ENCODE results near the gene CELF2.

DNA sequence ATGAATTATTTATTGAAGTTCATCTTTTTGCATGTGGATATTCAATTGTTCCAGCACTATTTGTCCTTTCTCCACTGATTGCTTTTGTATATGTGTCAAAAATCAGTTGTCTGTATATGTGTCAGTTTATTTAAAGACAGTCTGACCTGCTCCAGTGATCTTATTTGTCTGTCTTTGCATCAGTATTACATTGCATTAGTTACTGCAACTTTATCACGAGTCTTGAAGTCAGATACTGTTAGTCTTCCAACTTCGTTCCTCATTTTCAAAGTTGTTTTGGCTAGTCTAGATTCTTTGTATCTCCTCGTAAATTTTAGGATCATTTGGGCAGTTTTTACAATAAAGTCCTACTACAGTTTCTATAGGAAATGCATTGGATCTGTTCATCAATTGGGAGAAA, 166.4 kb downstream of the CELF2 start:
- TF ChIP-seq, protein P1, sequence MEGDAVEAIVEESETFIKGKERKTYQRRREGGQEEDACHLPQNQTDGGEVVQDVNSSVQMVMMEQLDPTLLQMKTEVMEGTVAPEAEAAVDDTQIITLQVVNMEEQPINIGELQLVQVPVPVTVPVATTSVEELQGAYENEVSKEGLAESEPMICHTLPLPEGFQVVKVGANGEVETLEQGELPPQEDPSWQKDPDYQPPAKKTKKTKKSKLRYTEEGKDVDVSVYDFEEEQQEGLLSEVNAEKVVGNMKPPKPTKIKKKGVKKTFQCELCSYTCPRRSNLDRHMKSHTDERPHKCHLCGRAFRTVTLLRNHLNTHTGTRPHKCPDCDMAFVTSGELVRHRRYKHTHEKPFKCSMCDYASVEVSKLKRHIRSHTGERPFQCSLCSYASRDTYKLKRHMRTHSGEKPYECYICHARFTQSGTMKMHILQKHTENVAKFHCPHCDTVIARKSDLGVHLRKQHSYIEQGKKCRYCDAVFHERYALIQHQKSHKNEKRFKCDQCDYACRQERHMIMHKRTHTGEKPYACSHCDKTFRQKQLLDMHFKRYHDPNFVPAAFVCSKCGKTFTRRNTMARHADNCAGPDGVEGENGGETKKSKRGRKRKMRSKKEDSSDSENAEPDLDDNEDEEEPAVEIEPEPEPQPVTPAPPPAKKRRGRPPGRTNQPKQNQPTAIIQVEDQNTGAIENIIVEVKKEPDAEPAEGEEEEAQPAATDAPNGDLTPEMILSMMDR (conservative IDR thresholded peaks at IDR 0.05; ENCODE audit: low read depth, low read length) = no peak
- TF ChIP-seq POLR2A (IDR thresholded peaks at IDR 0.05; ENCODE audit: low read depth, low read length) (no peak), FOS (IDR thresholded peaks at IDR 0.05; ENCODE audit: low read depth, low read length) (no peak), RFX5 (IDR thresholded peaks at IDR 0.05; ENCODE audit: low read depth, low read length) (no peak), RAD21 (IDR thresholded peaks at IDR 0.05; ENCODE audit: low read length) (no peak), MAZ (IDR thresholded peaks at IDR 0.05; ENCODE audit: borderline replicate concordance, low read depth, low read length) (no peak), CHD1 (IDR thresholded peaks at IDR 0.05; ENCODE audit: low read depth, low read length) (no peak), NFE2L2 (IDR thresholded peaks at IDR 0.05; ENCODE audit: low read depth, low read length) (no peak), BHLHE40 (IDR thresholded peaks at IDR 0.05; ENCODE audit: low read depth, low read length) (no peak), SMC3 (IDR thresholded peaks at IDR 0.05; ENCODE audit: low read depth, low read length) (no peak), MAFK (IDR thresholded peaks at IDR 0.05; ENCODE audit: low read depth, low read length) (no peak)
- TF ChIP-seq, protein P2, sequence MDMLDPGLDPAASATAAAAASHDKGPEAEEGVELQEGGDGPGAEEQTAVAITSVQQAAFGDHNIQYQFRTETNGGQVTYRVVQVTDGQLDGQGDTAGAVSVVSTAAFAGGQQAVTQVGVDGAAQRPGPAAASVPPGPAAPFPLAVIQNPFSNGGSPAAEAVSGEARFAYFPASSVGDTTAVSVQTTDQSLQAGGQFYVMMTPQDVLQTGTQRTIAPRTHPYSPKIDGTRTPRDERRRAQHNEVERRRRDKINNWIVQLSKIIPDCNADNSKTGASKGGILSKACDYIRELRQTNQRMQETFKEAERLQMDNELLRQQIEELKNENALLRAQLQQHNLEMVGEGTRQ (IDR thresholded peaks at IDR 0.05; ENCODE audit: low read depth, low read length) = no peak
